HCT116 (cell line): ENCODE data around the gene B4GALT3. TPM values are rescaled to one million over a fixed set of nuclear protein-coding genes. Genes with fewer than 3 reads are reported as not detected.

Experiments
- ATAC-seq: fragments of 200-7000 bp; cut with Tn5 transposase; 2 replicates; pipeline ENCODE4 v1.9.1; 2020; ENCODE audit warnings: mild to moderate bottlenecking, moderate library complexity
- BruUV-seq: library from RNA; stranded (reverse); fragments of 400-500 nt; replicated peaks from 2 replicates; lab custom pipeline; 2021; lab: Mats Ljungman, UMichigan
- CTCF ChIA-PET: fragments of 300-600 bp; sonication (Branson Sonifier 250); formaldehyde crosslinking; loops from one replicate; lab custom pipeline; 2021; ENCODE audit warnings: antibody characterized with exemption; lab: Charles Lee
- POLR2A ChIA-PET: fragments of 300-600, 350-600 bp; sonication (Branson Sonifier 250); formaldehyde crosslinking; loops from one replicate; lab custom pipeline; 2021; ENCODE audit warnings: antibody characterized with exemption; lab: Charles Lee
- RAD21 ChIA-PET, 2 experiments: fragments of 300-600 bp; sonication (Branson Sonifier 250); formaldehyde crosslinking; loops; one replicate each; lab custom pipeline; 2023; ENCODE audit warnings: low total read pairs in 2 of 2; ENCODE audit not compliant: uncharacterized antibody in 2 of 2, unreplicated experiment in 2 of 2, low non-redundant PET in 1 of 2; lab: Charles Lee
- DNase-seq: peaks from one replicate; pipeline ENCODE4 v3.0.0-alpha.2; 2010; ENCODE audit warnings: low read depth, low spot score
- H2AFZ ChIP-seq: fragments of 200-600 bp; shearing (Covaris generic), sonication (generic); 2 replicates; pipeline ENCODE4 v1.6.1; 2017; ENCODE audit warnings: low read depth, mixed run types, mixed read lengths, antibody characterized with exemption, low read length; ENCODE audit not compliant: poor library complexity, severe bottlenecking
- H3K27ac ChIP-seq: 2 replicates; pipeline ENCODE4 v1.5.1; 2012; ENCODE audit warnings: low read depth, low read length
- H3K27me3 ChIP-seq: fragments of 200-600 bp; sonication (generic); 2 replicates; pipeline ENCODE4 v1.6.1; 2016; ENCODE audit warnings: mixed run types, low read length, mixed read lengths; ENCODE audit not compliant: insufficient read depth
- H3K36me3 ChIP-seq, 2 experiments: fragments of 200-500 bp in 1 of 2; fragments of 200-600 bp in 1 of 2; sonication (Bioruptor generic) in 1 of 2; sonication (generic) in 1 of 2; 2 replicates each; pipeline versions ENCODE4 v1.5.1 to v1.6.1; 2014 to 2016; ENCODE audit warnings: low read length in 2 of 2, inconsistent platforms in 1 of 2, mixed read lengths in 1 of 2, mixed run types in 1 of 2; ENCODE audit not compliant: insufficient read depth in 2 of 2, control insufficient read depth in 1 of 2
- H3K4me1 ChIP-seq, 2 experiments: fragments of 200-600 bp in 1 of 2; sonication (generic) in 1 of 2; 2 replicates each; pipeline versions ENCODE4 v1.5.1 to v1.6.1; 2012 to 2017; ENCODE audit warnings: low read length in 2 of 2, inconsistent platforms in 1 of 2, mild to moderate bottlenecking in 1 of 2, mixed read lengths in 1 of 2, mixed run types in 1 of 2, moderate library complexity in 1 of 2; ENCODE audit not compliant: insufficient read depth in 2 of 2, control insufficient read depth in 1 of 2
- H3K4me2 ChIP-seq: fragments of 200-600 bp; sonication (generic); 2 replicates; pipeline ENCODE4 v1.6.1; 2017; ENCODE audit warnings: mixed run types, low read length, mixed read lengths
- H3K4me3 ChIP-seq, 2 experiments: fragments of 200-600 bp in 1 of 2; sonication (generic) in 1 of 2; replicated peaks in 1 of 2; 2 replicates each; pipeline ENCODE4 v1.5.1; 2011 to 2016; ENCODE audit warnings: low read length in 2 of 2, control low read depth in 1 of 2, low read depth in 1 of 2, mild to moderate bottlenecking in 1 of 2, mixed read lengths in 1 of 2, mixed run types in 1 of 2
- H3K79me2 ChIP-seq: fragments of 200-600 bp; sonication (generic); 2 replicates; pipeline ENCODE4 v1.6.1; 2017; ENCODE audit warnings: mild to moderate bottlenecking, mixed run types, low read length, moderate library complexity, mixed read lengths; ENCODE audit not compliant: insufficient read depth
- H3K9ac ChIP-seq: fragments of 200-600 bp; sonication (generic); 2 replicates; pipeline ENCODE4 v1.6.1; 2016; ENCODE audit warnings: low read length, mixed read lengths
- H3K9me2 ChIP-seq: fragments of 200-600 bp; sonication (generic), shearing (Covaris generic); 2 replicates; pipeline ENCODE4 v1.6.1; 2017; ENCODE audit warnings: mixed run types, mild to moderate bottlenecking, moderate library complexity; ENCODE audit not compliant: insufficient read depth
- H3K9me3 ChIP-seq, 2 experiments: fragments of 200-500 bp in 1 of 2; fragments of 200-600 bp in 1 of 2; sonication (Bioruptor generic) in 1 of 2; sonication (generic) in 1 of 2; 2 replicates each; pipeline ENCODE4 v1.6.1; 2014 to 2017; ENCODE audit warnings: low read length in 2 of 2, mixed read lengths in 2 of 2, inconsistent platforms in 1 of 2, low read depth in 1 of 2, mild to moderate bottlenecking in 1 of 2, mixed run types in 1 of 2, moderate library complexity in 1 of 2; ENCODE audit not compliant: control insufficient read depth in 1 of 2, insufficient read depth in 1 of 2
- H4K20me1 ChIP-seq: fragments of 200-600 bp; sonication (generic), shearing (Covaris generic); 2 replicates; pipeline ENCODE4 v1.6.1; 2017; ENCODE audit warnings: mixed run types, mild to moderate bottlenecking, moderate library complexity; ENCODE audit not compliant: insufficient read depth
- CBX3 ChIP-seq: IDR thresholded peaks from 2 replicates; pipeline ENCODE4 v1.6.1; 2012; ENCODE audit warnings: low read depth
- CEBPB ChIP-seq: IDR thresholded peaks from 2 replicates; pipeline ENCODE4 v1.6.1; 2012; ENCODE audit warnings: low read depth
- JUND ChIP-seq: IDR thresholded peaks from 2 replicates; pipeline ENCODE4 v1.6.1; 2012
- POLR2AphosphoS5 ChIP-seq: IDR thresholded peaks from 2 replicates; pipeline ENCODE4 v1.6.1; 2011; ENCODE audit warnings: mild to moderate bottlenecking, low read depth, low read length, moderate library complexity
- SP1 ChIP-seq: IDR thresholded peaks from 2 replicates; pipeline ENCODE4 v1.6.1; 2012; ENCODE audit warnings: low read depth
- SRF ChIP-seq: IDR thresholded peaks from 2 replicates; pipeline ENCODE4 v1.6.1; 2012; ENCODE audit warnings: low read depth
- TCF7L2 ChIP-seq: IDR thresholded peaks from 2 replicates; pipeline ENCODE4 v1.7.0; 2011; ENCODE audit warnings: borderline replicate concordance, inconsistent platforms; ENCODE audit not compliant: insufficient read depth, insufficient read length; ENCODE audit errors: extremely low read depth
- intact Hi-C: fragments of 100-400 bp; cut with micrococcal nuclease; formaldehyde crosslinking; loops from 2 replicates; pipeline ENCODE4 v1.10.0; 2022
- total RNA-seq: library from RNA; stranded (reverse); gene quantifications from one replicate; pipeline ENCODE4 v1.2.1, GENCODE V29; 2021; ENCODE audit not compliant: unreplicated experiment
- TF ChIP-seq, protein P1 (sequence below), 3 experiments: fragments of 200-600 bp in 1 of 3; sonication (generic) in 1 of 3; IDR thresholded peaks in 2 of 3; conservative IDR thresholded peaks in 1 of 3; 2 replicates each; pipeline ENCODE4 v1.5.1; 2012 to 2017; ENCODE audit warnings: low read depth in 2 of 3, low read length in 2 of 3, antibody characterized with exemption in 1 of 3, borderline replicate concordance in 1 of 3, control low read depth in 1 of 3, mild to moderate bottlenecking in 1 of 3, mixed read lengths in 1 of 3, mixed run types in 1 of 3, moderate library complexity in 1 of 3; ENCODE audit not compliant: insufficient read depth in 1 of 3
- TF ChIP-seq, protein P2 (sequence below): IDR thresholded peaks from 2 replicates; pipeline ENCODE4 v1.6.1; 2011; ENCODE audit warnings: mild to moderate bottlenecking, low read length, moderate library complexity; ENCODE audit not compliant: insufficient replicate concordance; ENCODE audit errors: extremely low read depth

The B4GALT3 gene
- total RNA-seq, 1 experiment from 2014 or later = 53.7 TPM

DNA sequence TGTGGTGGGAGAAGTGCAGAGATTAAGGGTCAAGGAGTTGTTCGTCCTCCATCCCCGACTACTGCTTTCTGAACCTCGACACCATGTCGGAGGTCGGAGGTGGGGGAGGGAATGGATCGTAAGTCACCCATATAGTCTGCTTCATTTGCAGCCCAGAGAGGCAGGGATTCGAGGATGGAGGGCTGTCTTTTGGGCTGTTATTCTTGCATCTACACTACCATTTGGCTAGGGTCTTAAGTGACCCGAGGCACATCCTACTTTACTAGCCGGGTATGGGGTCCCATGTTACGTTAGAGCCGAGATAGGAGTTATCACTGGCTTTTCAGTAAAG, 17.4 kb downstream of the B4GALT3 start:
- peak overlapping the region; percentile 77 to 91 for H3K4me3 ChIP-seq
- no peaks in the 10 kb centered on the region for H4K20me1 ChIP-seq
- intact Hi-C loops = no loop called here
- no peaks in the 10 kb centered on the region for H3K27me3 ChIP-seq
- no peaks in the 10 kb centered on the region for H3K9me2 ChIP-seq
- H3K4me2 ChIP-seq = peak overlapping the region; percentile 90
- ATAC-seq (no peak), DNase-seq (no peak)
- H3K79me2 ChIP-seq = peaks cover 16% of the 10 kb centered on the region; the same call in 1 of the 2 replicates
- H3K4me1 ChIP-seq = peaks cover 8 to 22% of the 10 kb centered on the region in 2 experiments; a peak in 2 of 4 replicates
- H2AFZ ChIP-seq = no peak overlapping the region
- peaks cover 8 to 26% of the 10 kb centered on the region in 2 experiments; a peak in 2 of 4 replicates for H3K36me3 ChIP-seq
- no TSS peak for BruUV-seq
- H3K9me3 ChIP-seq = no peaks in the 10 kb centered on the region
- TF ChIP-seq SRF (no peak), POLR2AphosphoS5 (no peak), JUND (no peak), CEBPB (no peak), TCF7L2 (no peak), CBX3 (no peak), SP1 (no peak)
- TF ChIP-seq, protein P1, sequence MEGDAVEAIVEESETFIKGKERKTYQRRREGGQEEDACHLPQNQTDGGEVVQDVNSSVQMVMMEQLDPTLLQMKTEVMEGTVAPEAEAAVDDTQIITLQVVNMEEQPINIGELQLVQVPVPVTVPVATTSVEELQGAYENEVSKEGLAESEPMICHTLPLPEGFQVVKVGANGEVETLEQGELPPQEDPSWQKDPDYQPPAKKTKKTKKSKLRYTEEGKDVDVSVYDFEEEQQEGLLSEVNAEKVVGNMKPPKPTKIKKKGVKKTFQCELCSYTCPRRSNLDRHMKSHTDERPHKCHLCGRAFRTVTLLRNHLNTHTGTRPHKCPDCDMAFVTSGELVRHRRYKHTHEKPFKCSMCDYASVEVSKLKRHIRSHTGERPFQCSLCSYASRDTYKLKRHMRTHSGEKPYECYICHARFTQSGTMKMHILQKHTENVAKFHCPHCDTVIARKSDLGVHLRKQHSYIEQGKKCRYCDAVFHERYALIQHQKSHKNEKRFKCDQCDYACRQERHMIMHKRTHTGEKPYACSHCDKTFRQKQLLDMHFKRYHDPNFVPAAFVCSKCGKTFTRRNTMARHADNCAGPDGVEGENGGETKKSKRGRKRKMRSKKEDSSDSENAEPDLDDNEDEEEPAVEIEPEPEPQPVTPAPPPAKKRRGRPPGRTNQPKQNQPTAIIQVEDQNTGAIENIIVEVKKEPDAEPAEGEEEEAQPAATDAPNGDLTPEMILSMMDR (IDR thresholded peaks at IDR 0.05 in 2 of 3, conservative IDR thresholded peaks at IDR 0.05 in 1 of 3; ENCODE audit: borderline replicate concordance in 1 of 3, insufficient read depth in 1 of 3, low read depth in 2 of 3, low read length in 2 of 3) = no peak
- TF ChIP-seq, protein P2, sequence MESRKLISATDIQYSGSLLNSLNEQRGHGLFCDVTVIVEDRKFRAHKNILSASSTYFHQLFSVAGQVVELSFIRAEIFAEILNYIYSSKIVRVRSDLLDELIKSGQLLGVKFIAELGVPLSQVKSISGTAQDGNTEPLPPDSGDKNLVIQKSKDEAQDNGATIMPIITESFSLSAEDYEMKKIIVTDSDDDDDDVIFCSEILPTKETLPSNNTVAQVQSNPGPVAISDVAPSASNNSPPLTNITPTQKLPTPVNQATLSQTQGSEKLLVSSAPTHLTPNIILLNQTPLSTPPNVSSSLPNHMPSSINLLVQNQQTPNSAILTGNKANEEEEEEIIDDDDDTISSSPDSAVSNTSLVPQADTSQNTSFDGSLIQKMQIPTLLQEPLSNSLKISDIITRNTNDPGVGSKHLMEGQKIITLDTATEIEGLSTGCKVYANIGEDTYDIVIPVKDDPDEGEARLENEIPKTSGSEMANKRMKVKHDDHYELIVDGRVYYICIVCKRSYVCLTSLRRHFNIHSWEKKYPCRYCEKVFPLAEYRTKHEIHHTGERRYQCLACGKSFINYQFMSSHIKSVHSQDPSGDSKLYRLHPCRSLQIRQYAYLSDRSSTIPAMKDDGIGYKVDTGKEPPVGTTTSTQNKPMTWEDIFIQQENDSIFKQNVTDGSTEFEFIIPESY = no peak
- TF ChIP-seq, all 23 proteins: peak for 0
- H3K9ac ChIP-seq = peak overlapping the region; percentile 97
- CTCF ChIA-PET = no interaction called here
- peak overlapping the region; percentile 53 for H3K27ac ChIP-seq
- RAD21 ChIA-PET = no interaction called here
- POLR2A ChIA-PET = interaction anchor here (0.9 kb wide), 1 partner anchor 28 kb away, joined by 4 read pairs; no protein-coding TSS in a partner anchor
